Activated T-cell treated with anti-CD3 and anti-CD28 coated beads, Interleukin-2, amount 50 U/mL, for 4 hours (primary cell): ENCODE measurements around the gene DEPDC7. TPM values are rescaled to one million over a fixed set of nuclear protein-coding genes. Genes with fewer than 3 reads are reported as not detected.
"Not testable (repeated sequence)": the region's sequence is repeated elsewhere in the genome, so short reads cannot be mapped to it uniquely, and the experiment has no call there.

ENCODE experiments used
- ATAC-seq, 2 donors: fragments of 200-7000 bp; cut with Tn5 transposase; one replicate each; pipeline ENCODE4 v1.10.0; 2021
- DNase-seq: peaks from one replicate; pipeline ENCODE4 v3.0.0-alpha.2; 2020
- H3K27me3 Mint-ChIP-seq: one replicate; pipeline ENCODE4 v1.8.0; 2021; ENCODE audit warnings: low read depth, mixed read lengths
- H3K36me3 Mint-ChIP-seq: one replicate; pipeline ENCODE4 v1.8.0; 2022; ENCODE audit warnings: mixed read lengths; ENCODE audit not compliant: insufficient read depth
- H3K4me1 Mint-ChIP-seq: one replicate; pipeline ENCODE4 v1.8.0; 2021; ENCODE audit warnings: low read depth, mixed read lengths
- H3K4me3 Mint-ChIP-seq: one replicate; pipeline ENCODE4 v1.8.0; 2021; ENCODE audit warnings: mild to moderate bottlenecking, moderate library complexity, mixed read lengths
- H3K9me3 Mint-ChIP-seq: one replicate; pipeline ENCODE4 v1.8.0; 2021; ENCODE audit warnings: mixed read lengths
- total RNA-seq, 3 donors: library from RNA; stranded (reverse); gene quantifications; one replicate each; pipeline ENCODE4 v1.2.1, GENCODE V29; 2021

The DEPDC7 gene
- 1 to 10 TPM; 1.0 to 2.7 (median 2.2) TPM for total RNA-seq

- Mint-ChIP-seq H3K27me3 (peaks cover 26% of the 10 kb centered on the region), H3K4me3 (peak within 1 kb of the TSS; percentile 77)
- peak; percentile 69 to 73 for ATAC-seq
Measured at GRCh38 chr11:33015621-33016551, at the start of gene DEPDC7. Gene DEPDC7, plus strand, starts transcription at chr11:33015878. Its CDS starts 78 bp downstream, at chr11:33015956.

GRCh38 chr11:32968541-32968940 lies 47.1 kb upstream of the DEPDC7 start:
- Mint-ChIP-seq H3K36me3 (peaks cover 10% of the 10 kb centered on the region), H3K4me3 (no peak overlapping the region), H3K4me1 (no peaks in the 10 kb centered on the region), H3K9me3 (no peaks in the 10 kb centered on the region), H3K27me3 (no peaks in the 10 kb centered on the region)
- DNase-seq (no peak), ATAC-seq (no peak)

More at GRCh38 chr11:33015621-33016551, at the start of gene DEPDC7:
- H3K36me3 Mint-ChIP-seq, result no peaks in the 10 kb centered on the region
- peaks cover 29% of the 10 kb centered on the region for H3K4me1 Mint-ChIP-seq
- H3K9me3 Mint-ChIP-seq, result no peaks in the 10 kb centered on the region
- peak; percentile 77 for DNase-seq

GRCh38 chr11:32972233-32972632 lies 43.4 kb upstream of the DEPDC7 start:
- not testable (repeated sequence) for H3K9me3 Mint-ChIP-seq

GRCh38 chr11:32972781-32973180 lies 42.9 kb upstream of the DEPDC7 start:
- ATAC-seq, result no peak
- Mint-ChIP-seq H3K36me3 (peaks cover 10% of the 10 kb centered on the region), H3K27me3 (no peaks in the 10 kb centered on the region), H3K4me3 (no peak overlapping the region), H3K9me3 (no peaks in the 10 kb centered on the region), H3K4me1 (no peaks in the 10 kb centered on the region)
- no peak for DNase-seq

More at GRCh38 chr11:32972233-32972632, 43.4 kb upstream of the DEPDC7 start:
- not testable (repeated sequence) for DNase-seq, H3K4me3 Mint-ChIP-seq, H3K36me3 Mint-ChIP-seq, H3K27me3 Mint-ChIP-seq, H3K4me1 Mint-ChIP-seq, ATAC-seq

- ATAC-seq (no peak), DNase-seq (no peak)
- Mint-ChIP-seq H3K9me3 (no peaks in the 10 kb centered on the region), H3K36me3 (peaks cover 2% of the 10 kb centered on the region), H3K27me3 (no peaks in the 10 kb centered on the region), H3K4me3 (no peak overlapping the region), H3K4me1 (no peaks in the 10 kb centered on the region)
Measured at GRCh38 chr11:32982626-32983025, 33.1 kb upstream of the DEPDC7 start.

GRCh38 chr11:32983506-32983905 lies 32.2 kb upstream of the DEPDC7 start:
- DNase-seq (no peak), ATAC-seq (no peak)
- Mint-ChIP-seq H3K9me3 (no peaks in the 10 kb centered on the region), H3K27me3 (no peaks in the 10 kb centered on the region), H3K4me1 (no peaks in the 10 kb centered on the region), H3K36me3 (peaks cover 2% of the 10 kb centered on the region), H3K4me3 (no peak overlapping the region)

- H3K27me3 Mint-ChIP-seq, result no peaks in the 10 kb centered on the region
- no peaks in the 10 kb centered on the region for H3K4me1 Mint-ChIP-seq
- no peaks in the 10 kb centered on the region for H3K9me3 Mint-ChIP-seq
- ATAC-seq (no peak), DNase-seq (no peak)
- H3K4me3 Mint-ChIP-seq, result no peak overlapping the region
- peaks cover 2% of the 10 kb centered on the region for H3K36me3 Mint-ChIP-seq
Measured at GRCh38 chr11:32985600-32985999, 30.1 kb upstream of the DEPDC7 start.

- H3K36me3 Mint-ChIP-seq, result peaks cover 6% of the 10 kb centered on the region
- ATAC-seq, result no peak
- H3K4me1 Mint-ChIP-seq, result no peaks in the 10 kb centered on the region
- no peaks in the 10 kb centered on the region for H3K27me3 Mint-ChIP-seq
- no peak overlapping the region for H3K4me3 Mint-ChIP-seq
- no peak for DNase-seq
- peaks cover 9% of the 10 kb centered on the region for H3K9me3 Mint-ChIP-seq
Measured at GRCh38 chr11:32987851-32988250, 27.8 kb upstream of the DEPDC7 start.

GRCh38 chr11:32990481-32990880 lies 25.2 kb upstream of the DEPDC7 start:
- DNase-seq (no peak), ATAC-seq (no peak)
- H3K36me3 Mint-ChIP-seq, result peaks cover 3% of the 10 kb centered on the region
- no peaks in the 10 kb centered on the region for H3K4me1 Mint-ChIP-seq
- H3K9me3 Mint-ChIP-seq, result peaks cover 13% of the 10 kb centered on the region
- H3K4me3 Mint-ChIP-seq, result no peak overlapping the region
- no peaks in the 10 kb centered on the region for H3K27me3 Mint-ChIP-seq

- ATAC-seq (no peak), DNase-seq (no peak)
- Mint-ChIP-seq H3K4me3 (no peak overlapping the region), H3K27me3 (no peaks in the 10 kb centered on the region), H3K9me3 (peaks cover 13% of the 10 kb centered on the region), H3K4me1 (no peaks in the 10 kb centered on the region), H3K36me3 (peaks cover 3% of the 10 kb centered on the region)
Measured at GRCh38 chr11:32991427-32991826, 24.3 kb upstream of the DEPDC7 start.

- H3K9me3 Mint-ChIP-seq, result peaks cover 13% of the 10 kb centered on the region
- DNase-seq (no peak), ATAC-seq (no peak)
- H3K4me3 Mint-ChIP-seq, result no peak overlapping the region
- peaks cover 3% of the 10 kb centered on the region for H3K36me3 Mint-ChIP-seq
- no peaks in the 10 kb centered on the region for H3K27me3 Mint-ChIP-seq
- no peaks in the 10 kb centered on the region for H3K4me1 Mint-ChIP-seq
Measured at GRCh38 chr11:32991898-32992297, 23.8 kb upstream of the DEPDC7 start.

- Mint-ChIP-seq H3K27me3 (peaks cover 5% of the 10 kb centered on the region), H3K36me3 (no peaks in the 10 kb centered on the region), H3K9me3 (peaks cover 10% of the 10 kb centered on the region), H3K4me1 (peaks cover 11% of the 10 kb centered on the region), H3K4me3 (no peak overlapping the region)
- ATAC-seq, result no peak
- DNase-seq, result no peak
Measured at GRCh38 chr11:33000181-33000580, 15.5 kb upstream of the DEPDC7 start.

GRCh38 chr11:33001281-33001680 lies 14.4 kb upstream of the DEPDC7 start:
- H3K4me3 Mint-ChIP-seq, result no peak overlapping the region
- H3K27me3 Mint-ChIP-seq, result peaks cover 5% of the 10 kb centered on the region
- no peak for ATAC-seq

GRCh38 chr11:33001751-33002542 lies 13.7 kb upstream of the DEPDC7 start:
- H3K27me3 Mint-ChIP-seq, result peaks cover 5% of the 10 kb centered on the region
- peaks cover 26% of the 10 kb centered on the region for H3K4me1 Mint-ChIP-seq
- H3K9me3 Mint-ChIP-seq, result peaks cover 10% of the 10 kb centered on the region
- H3K4me3 Mint-ChIP-seq, result no peak overlapping the region
- H3K36me3 Mint-ChIP-seq, result no peaks in the 10 kb centered on the region
- DNase-seq (no peak), ATAC-seq (no peak)

More at GRCh38 chr11:33001281-33001680, 14.4 kb upstream of the DEPDC7 start:
- DNase-seq, result no peak
- Mint-ChIP-seq H3K9me3 (peaks cover 10% of the 10 kb centered on the region), H3K4me1 (peaks cover 22% of the 10 kb centered on the region), H3K36me3 (no peaks in the 10 kb centered on the region)
